ENCODE measurements around the gene FAS.
"Not testable (repeated sequence)": the region's sequence is repeated elsewhere in the genome, so short reads cannot be mapped to it uniquely, and the experiment has no call there.

FAS gene

DNA sequence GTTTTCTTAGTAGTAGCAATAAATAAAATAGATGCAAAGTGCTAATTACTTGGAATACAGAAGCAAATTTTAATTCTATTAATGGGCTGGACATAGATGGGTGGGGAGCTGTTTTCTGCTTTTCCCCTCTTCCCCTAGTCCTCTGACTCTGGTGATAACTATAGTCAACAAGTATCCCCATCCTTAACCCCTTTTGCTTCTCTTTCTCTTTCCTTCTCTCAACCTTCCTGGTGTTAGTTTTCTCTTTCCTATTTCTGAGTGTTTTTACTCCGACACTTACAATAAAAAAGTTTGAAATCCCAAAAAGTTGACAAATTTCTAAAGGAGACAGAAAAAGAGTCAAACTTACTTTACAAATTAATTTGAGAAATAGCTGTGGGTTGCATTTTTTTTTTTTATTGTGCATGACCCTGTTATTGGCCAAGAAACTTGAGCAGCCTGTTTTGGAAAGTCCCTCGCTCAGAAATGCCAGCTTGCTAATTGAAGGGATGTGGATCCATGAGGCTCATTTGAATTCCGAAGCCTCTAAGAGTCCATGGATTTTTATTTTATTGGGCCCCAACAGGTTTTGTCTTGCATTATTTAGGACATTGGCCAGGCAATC lies 2.4 kb downstream of the FAS start:
- no peak for DNase-seq (ENCODE audit: low read depth)

- no peak for DNase-seq (ENCODE audit: low read depth)
These were observed 3.4 kb downstream of the FAS start for GRCh38 chr10:88994019-88994418.

DNA sequence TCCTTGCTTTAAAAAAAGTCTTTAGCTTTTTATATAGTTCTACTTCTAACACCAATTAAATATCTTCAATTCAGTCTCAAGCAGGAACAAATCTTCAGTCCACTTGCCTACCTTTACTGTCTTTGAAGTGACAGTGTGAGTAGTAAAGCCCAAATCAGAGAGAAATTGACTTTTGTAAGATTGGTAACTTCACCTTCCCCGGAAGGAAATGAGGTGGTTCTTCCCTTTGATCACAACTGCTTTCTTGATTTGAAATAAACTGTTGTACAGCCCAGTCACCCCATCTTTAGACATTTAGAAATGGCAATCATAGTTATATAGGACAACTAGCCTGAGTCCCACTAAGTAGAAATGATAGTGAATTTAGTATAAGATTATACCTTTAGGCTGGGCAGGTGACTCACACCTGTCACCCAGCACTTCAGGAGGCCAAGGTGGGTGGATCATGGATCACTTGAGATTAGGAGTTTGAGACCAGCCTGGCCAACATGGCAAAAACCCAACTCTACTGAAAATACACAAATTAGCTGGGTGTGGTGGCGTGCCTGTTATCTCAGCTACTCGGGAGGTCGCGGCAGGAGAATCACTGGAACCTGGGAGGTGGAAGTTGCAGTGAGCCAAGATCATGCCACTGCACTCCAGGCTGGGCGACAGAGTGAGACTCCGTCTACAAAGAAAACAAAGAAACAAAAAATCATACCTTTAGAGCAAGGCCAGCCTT lies 4.7 kb downstream of the FAS start:
- no peak for DNase-seq (ENCODE audit: low read depth)

DNA sequence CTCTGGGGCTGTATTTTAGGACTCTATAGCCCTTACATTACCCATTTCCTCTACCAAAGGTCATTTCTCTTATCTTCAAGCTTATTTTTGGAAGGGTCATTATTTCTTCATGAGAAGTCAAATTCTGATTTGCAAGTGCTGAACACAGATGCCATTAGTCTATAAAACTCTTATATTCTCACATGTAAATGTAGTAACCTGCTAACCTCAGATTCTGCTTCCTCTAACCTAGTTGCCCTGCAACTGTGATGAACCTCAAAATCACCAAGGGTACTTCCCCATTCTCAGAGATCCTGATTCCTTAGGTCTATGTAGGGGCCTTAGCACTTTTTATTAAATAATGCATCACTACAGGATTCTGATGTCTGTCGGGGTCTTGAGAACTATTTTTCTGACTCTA lies 6.3 kb downstream of the FAS start:
- DNase-seq (ENCODE audit: low read depth) = no peak

GRCh38 chr10:88999625-89000024 lies 9.0 kb downstream of the FAS start:
- DNase-seq (ENCODE audit: low read depth) = no peak

DNA sequence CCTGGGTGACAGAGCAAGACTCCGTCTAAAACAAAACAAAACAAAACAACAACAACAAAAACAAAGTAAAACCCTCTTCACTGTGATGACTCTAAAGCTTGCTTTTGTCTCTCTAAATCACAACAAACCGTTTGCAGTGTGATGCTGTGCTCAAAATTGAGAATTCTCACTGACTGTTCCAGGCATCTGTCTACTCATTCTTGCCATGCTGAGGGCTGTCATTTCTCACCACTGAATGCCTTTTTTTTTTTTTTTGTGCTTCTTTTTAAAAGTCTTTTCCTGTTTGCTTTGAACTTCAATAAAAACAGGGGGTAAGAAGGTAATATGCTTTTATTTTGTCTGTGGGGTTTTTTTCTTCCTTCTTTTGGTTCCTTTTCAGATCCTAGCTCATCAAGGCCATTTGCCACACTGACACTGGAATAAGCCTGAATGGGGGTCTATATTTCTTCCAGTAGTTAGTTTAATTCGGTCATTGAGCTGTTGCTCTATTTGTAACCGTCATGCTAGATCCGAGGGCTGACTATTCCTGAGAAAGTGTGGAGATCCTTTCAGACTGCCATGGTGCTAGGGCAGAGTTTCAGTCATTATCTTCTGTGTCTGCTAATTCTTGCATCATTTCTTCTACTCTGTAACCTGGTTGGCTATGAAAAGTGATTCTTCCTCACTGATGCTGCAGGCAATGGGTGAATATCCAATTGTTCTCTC lies 10.6 kb downstream of the FAS start:
- no peak for DNase-seq (ENCODE audit: low read depth)

GRCh38 chr10:89001729-89002072 lies 11.1 kb downstream of the FAS start:
- no peak for DNase-seq (ENCODE audit: low read depth)

DNA sequence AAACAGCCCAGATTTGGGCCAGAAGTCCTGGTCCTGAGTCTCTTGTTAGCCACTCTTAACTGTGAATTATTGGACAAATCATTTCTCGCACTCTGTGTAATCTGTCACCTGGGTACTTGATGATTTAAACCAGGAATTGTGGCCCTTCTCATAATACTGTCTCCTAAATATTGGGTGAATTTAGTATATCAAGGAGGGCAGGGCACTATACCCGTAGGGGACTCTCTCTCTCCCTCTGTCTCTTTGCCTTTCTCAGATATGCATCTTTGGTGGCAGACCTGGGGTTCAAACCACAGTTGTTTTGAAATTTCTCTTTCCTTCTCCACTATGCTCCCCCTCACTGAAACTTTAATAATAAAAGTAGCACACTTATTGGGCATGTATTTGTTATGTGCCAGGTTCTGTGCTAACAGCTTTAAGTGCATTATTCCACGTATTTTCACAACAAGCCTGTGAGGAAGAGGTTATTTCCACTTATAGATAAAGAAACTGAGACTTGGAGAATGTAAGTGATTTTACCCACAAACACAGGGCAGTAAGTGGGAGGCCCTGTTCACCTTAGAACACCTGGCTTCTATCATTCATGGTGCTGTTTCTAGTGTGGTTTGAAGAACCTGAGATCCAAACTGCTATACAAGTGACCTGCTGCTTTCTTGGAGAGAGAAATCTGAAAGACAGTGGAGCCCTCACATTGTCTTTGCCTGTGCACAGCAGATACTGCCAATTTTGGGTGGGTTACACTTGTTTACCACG lies 11.8 kb downstream of the FAS start:
- no peak for DNase-seq (ENCODE audit: low read depth)

GRCh38 chr10:89003344-89003743 lies 12.7 kb downstream of the FAS start:
- no peak for DNase-seq (ENCODE audit: low read depth)

- DNase-seq (ENCODE audit: low read depth) = no peak
These were observed 16.7 kb downstream of the FAS start for GRCh38 chr10:89007129-89007893.

DNA sequence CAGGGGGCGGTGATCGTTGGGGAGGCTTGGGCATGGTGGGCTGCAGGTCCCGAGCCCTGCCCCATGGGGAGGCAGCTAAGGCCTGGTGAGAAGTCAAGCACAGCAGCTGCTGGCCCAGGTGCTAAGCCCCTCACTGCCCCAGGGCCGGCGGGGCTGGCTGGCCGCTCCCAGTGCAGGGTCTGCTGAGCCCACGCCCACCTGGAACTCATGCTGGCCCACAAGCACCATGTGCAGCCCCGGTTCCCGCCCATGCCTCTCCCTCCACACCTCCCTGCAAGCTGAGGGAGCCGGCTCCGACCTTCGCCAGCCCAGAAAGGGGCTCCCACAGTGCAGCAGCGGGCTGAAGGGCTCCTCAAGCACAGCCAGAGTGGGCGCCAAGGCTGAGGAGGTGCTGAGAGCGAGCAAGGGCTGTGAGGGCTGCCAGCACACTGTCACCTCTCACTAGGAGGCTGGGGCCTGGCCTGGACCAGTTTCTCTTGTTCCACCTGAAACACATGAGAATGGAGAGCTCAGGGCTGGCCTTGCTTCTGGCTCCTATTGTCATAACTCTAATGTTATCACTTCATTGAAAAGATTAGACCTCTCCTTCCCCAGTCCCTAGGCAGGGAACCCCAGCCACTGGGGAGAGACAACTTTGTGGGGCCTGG lies 28.2 kb downstream of the FAS start:
- DNase-seq (ENCODE audit: low read depth) = not testable (repeated sequence)

DNA sequence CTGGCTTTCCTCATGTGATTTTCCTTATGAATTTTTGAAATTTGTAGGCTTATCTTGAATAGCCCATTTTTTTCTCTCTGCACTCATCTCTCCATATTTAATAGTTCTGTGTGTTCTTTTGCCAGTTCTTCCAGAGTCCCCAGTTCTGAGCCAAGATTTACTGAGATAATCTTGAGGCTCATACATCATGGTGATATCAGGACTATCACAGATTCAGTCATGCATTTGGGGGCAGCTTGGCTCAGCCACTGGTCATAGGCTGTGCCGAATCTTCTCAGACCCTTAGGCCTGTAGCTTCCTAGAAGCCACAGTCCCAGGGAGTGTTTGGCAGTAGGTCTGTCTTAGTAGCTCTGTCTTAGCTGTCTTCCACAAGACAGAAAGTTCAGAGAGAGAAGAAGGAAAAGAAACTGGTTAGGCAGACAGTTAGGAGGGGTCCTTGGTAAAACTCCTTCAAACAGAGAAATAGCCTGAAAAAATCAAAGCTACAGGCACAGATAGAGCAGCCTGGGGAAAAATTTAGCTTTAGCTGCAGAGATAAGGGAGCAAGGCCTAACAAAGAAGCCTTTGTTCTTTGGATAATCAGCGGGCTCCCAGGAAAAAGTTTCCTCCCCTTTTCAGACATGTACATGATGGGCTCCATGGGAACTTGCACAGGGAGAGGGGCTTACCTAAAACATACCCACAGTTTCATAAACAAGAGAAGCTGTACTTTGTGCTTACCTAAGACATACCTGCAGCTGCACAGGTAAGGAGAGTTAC lies 29.1 kb downstream of the FAS start:
- no peak for DNase-seq (ENCODE audit: low read depth)

- not testable (repeated sequence) for DNase-seq (ENCODE audit: low read depth)
These were observed 30.9 kb downstream of the FAS start for GRCh38 chr10:89021526-89021925.

DNA sequence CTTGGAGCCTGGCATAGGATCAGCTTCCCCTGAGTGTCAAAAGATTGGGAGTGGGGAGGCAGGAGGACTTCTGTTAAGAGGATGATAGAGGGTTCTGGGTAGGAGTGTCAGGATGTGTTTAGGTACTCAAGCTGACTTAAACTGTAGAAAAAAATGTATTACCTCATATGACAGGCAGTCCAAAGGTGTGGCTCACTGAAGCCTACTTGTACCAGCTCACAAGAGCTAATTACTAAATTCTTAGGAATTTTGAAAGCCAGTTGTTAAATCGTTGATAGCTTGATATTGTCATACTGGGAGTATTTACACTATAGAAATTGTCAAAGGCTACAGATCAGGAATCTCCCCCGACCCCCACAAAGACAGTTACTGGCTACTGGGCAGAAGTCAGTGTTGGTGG lies 32.1 kb downstream of the FAS start:
- no peak for DNase-seq (ENCODE audit: low read depth)

GRCh38 chr10:89025453-89025852 lies 34.9 kb downstream of the FAS start:
- DNase-seq (ENCODE audit: low read depth) = no peak

DNA sequence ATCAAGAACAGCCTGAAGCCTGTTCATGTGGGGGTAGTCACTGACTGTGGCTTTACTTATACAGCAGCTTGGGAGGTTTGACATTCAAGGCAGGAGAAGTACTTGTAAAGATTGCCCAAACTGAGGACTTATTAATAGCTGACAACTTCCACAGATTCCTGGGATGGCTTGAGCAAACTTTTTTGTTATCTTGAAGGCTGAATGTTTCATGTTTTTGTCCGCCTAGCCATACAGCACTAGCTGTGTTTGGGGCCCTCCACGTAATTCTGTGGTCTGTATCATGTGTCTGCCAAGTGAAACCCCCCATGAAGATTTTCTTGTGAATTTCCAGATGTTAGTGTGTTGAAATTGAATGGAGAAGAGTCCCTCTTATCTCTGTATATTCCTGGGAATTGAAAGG lies 38.6 kb downstream of the FAS start:
- no peak for DNase-seq (ENCODE audit: low read depth)

DNA sequence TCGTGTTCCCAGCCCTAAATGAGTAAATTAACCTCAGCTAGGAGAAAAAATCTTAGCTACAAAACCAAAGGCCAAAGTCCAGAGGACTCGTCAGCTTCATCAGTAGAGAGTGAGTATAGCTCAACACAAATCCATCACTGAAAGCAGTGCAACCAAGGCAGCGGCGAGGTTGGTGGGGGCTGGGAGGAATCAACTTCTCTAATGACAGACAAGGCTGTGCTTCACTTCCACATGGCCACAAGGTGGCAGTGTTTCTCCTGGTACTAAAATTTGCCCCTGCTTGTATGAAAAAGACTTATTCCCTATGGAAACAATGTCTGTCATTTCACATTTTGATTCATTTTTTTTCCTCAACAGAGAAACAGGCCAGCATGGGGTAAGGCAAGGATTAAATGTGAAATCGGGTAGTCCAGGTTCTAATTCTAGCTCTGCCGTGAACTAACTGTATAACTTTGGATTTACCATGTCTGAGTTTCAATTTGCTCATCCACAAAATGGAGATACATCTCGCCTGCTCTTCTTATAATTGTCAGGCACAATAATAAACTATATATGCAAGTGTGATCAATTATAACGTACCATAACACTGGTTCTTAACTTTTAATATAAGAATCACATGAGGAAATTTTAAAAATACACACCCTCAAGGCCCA lies 39.3 kb downstream of the FAS start:
- DNase-seq (ENCODE audit: low read depth) = peak; percentile 49

GRCh38 chr10:89030791-89031190 lies 40.2 kb downstream of the FAS start:
- no peak for DNase-seq (ENCODE audit: low read depth)

GRCh38 chr10:89032141-89032891 lies 41.7 kb downstream of the FAS start:
- peak; percentile 59 for DNase-seq (ENCODE audit: low read depth)
